Fibroblast of mammary gland (primary cell): Measurements from ENCODE around the gene ENOPH1.
A peak's percentile ranks its signal among the peaks of the same experiment; 100 is the strongest.
"Not testable (repeated sequence)": the region's sequence is repeated elsewhere in the genome, so short reads cannot be mapped to it uniquely, and the experiment has no call there.

Source experiments
- DNase-seq: peaks from one replicate; pipeline ENCODE4 v3.0.0-alpha.2; 2010; ENCODE audit warnings: low read depth
- H3K4me3 ChIP-seq: 2 replicates; pipeline ENCODE4 v1.5.1; 2011; ENCODE audit warnings: low read depth, mild to moderate bottlenecking, low read length, moderate library complexity; ENCODE audit not compliant: control insufficient read depth
- CTCF ChIP-seq: conservative IDR thresholded peaks from 2 replicates; pipeline ENCODE4 v1.5.1; 2011; ENCODE audit warnings: low read depth, low read length, inconsistent platforms; ENCODE audit not compliant: control insufficient read depth, insufficient read depth

ENOPH1 gene

GRCh38 chr4:82462415-82462831 lies 32.0 kb downstream of the ENOPH1 start:
- peak; percentile 72 for TF ChIP-seq CTCF
- no peak overlapping the region for H3K4me3 ChIP-seq
- DNase-seq, result peak; percentile 89

- no peak overlapping the region for H3K4me3 ChIP-seq
- TF ChIP-seq CTCF, result no peak
- DNase-seq, result no peak
These were observed 32.8 kb downstream of the ENOPH1 start for GRCh38 chr4:82463221-82463620.

GRCh38 chr4:82467471-82467870 lies 37.1 kb downstream of the ENOPH1 start:
- TF ChIP-seq CTCF, result no peak
- peak; percentile 41 for DNase-seq
- H3K4me3 ChIP-seq, result no peak overlapping the region

- TF ChIP-seq CTCF, result no peak
- no peak overlapping the region for H3K4me3 ChIP-seq
- DNase-seq, result peak; percentile 56
These were observed 39.5 kb downstream of the ENOPH1 start for GRCh38 chr4:82469791-82470345.

- DNase-seq, result not testable (repeated sequence)
These were observed 42.7 kb downstream of the ENOPH1 start for GRCh38 chr4:82473080-82473479.

GRCh38 chr4:82473621-82474164 lies 43.3 kb downstream of the ENOPH1 start:
- DNase-seq, result no peak
- H3K4me3 ChIP-seq, result no peak overlapping the region
- TF ChIP-seq CTCF, result no peak

More at GRCh38 chr4:82473080-82473479, 42.7 kb downstream of the ENOPH1 start:
- not testable (repeated sequence) for H3K4me3 ChIP-seq

- H3K4me3 ChIP-seq, result not testable (repeated sequence)
These were observed 45.5 kb downstream of the ENOPH1 start for GRCh38 chr4:82475931-82476330.

GRCh38 chr4:82477469-82477868 lies 47.1 kb downstream of the ENOPH1 start:
- not testable (repeated sequence) for H3K4me3 ChIP-seq, DNase-seq

More at GRCh38 chr4:82475931-82476330, 45.5 kb downstream of the ENOPH1 start:
- not testable (repeated sequence) for DNase-seq

- DNase-seq, result no peak
- no peak for TF ChIP-seq CTCF
- no peak overlapping the region for H3K4me3 ChIP-seq
These were observed 49.2 kb downstream of the ENOPH1 start for GRCh38 chr4:82479562-82479961.
